Measurements from ENCODE around the gene STKLD1. TPM values are rescaled to one million over a fixed set of nuclear protein-coding genes. Genes with fewer than 3 reads are reported as not detected.

Gene STKLD1
- polyA plus RNA-seq, 2 of the 4 experiments (the other 2 are of a cell fraction): 1.1 to 1.2 TPM

DNA sequence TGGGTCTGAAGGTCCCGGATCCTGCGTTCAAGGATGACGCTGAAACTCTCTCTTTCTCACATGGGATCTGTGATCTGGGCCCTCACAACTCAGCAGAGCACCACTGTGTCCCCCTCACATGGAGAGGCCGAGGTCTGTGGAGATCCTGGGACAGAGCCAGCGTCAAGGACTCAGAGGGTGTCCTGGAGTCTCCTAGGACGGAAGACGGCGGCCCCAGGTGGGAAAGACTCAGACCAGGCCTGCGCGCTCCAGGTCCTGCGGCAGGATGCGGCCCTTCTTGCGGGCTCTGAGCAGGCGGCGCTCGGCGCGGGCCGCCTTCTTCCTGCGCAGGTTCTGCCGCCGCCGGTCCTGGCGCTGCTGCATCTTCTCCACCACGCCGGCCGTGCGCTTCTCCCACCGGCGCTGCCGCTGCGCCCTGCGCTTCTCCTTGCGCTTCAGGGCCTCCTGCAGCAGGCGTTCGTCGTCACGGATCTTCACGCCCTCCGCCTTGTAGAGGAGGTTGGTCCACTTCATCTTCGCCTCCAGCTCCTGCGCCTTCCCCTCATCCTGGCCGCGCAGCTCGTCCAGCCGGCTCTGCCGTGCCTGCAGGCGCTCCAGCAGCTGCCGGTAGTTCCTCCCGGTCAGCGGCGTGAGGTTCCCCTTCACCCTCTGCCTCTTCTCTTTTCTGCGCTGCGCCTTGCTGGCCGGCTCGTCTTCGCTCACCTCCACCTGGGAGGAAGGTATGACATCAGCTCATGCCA lies 44.4 kb upstream of the STKLD1 start:
- FAIRE-seq (no peak), DNase-seq (ENCODE audit: low read depth in 1 of 2, low spot score in 1 of 2) (no peak), ATAC-seq (no peak)
- POLR2A ChIA-PET: interaction anchor here (1.3 kb wide), 1 partner anchor 16 kb away, joined by 3 read pairs; the partner anchor contains the start of genes MED22 and RPL7A
- CTCF ChIA-PET: interaction anchor here (0.9 to 6.5 kb wide), 6 partner anchors 11 to 187 kb away, joined by 3 to 82 read pairs (median 7); no protein-coding TSS in a partner anchor
- Histone ChIP-seq H3K4me3 (no peak overlapping the region), H3K4me2 (no peak overlapping the region), H3K4me1 (peaks cover 16% of the 10 kb centered on the region), H3K9me3 (no peaks in the 10 kb centered on the region), H3K27ac (no peak overlapping the region)
- TF ChIP-seq POLR2A (IDR thresholded peaks at IDR 0.05; ENCODE audit: low read length) (no peak), HOXB5 (CRISPR knock-in tag; IDR thresholded peaks at IDR 0.05) (no peak), RAD21 (conservative IDR thresholded peaks at IDR 0.05 in 1 of 2, IDR thresholded peaks at IDR 0.05 in 1 of 2) (no peak), HOXA7 (CRISPR knock-in tag; IDR thresholded peaks at IDR 0.05) (no peak), BHLHE40 (IDR thresholded peaks at IDR 0.05; ENCODE audit: low read depth, low read length) (no peak), HOXB13 (CRISPR knock-in tag; IDR thresholded peaks at IDR 0.05; ENCODE audit: low read depth) (no peak), KDM5A (IDR thresholded peaks at IDR 0.05) (no peak), ESRRA (IDR thresholded peaks at IDR 0.05; ENCODE audit: borderline replicate concordance, low read length) (no peak), MAFK (IDR thresholded peaks at IDR 0.05; ENCODE audit: partially characterized antibody) (no peak), EHF (CRISPR knock-in tag; IDR thresholded peaks at IDR 0.05) (no peak), ZNF302 (CRISPR knock-in tag; IDR thresholded peaks at IDR 0.05) (no peak), JUNB (IDR thresholded peaks at IDR 0.05) (no peak), POLR2AphosphoS2 (conservative IDR thresholded peaks at IDR 0.05; ENCODE audit: low read length) (no peak), TP53 (CRISPR knock-in tag; IDR thresholded peaks at IDR 0.05) (no peak), CBX8 (IDR thresholded peaks at IDR 0.05) (no peak)
- TF ChIP-seq, protein P1, sequence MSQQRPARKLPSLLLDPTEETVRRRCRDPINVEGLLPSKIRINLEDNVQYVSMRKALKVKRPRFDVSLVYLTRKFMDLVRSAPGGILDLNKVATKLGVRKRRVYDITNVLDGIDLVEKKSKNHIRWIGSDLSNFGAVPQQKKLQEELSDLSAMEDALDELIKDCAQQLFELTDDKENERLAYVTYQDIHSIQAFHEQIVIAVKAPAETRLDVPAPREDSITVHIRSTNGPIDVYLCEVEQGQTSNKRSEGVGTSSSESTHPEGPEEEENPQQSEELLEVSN (IDR thresholded peaks at IDR 0.05; ENCODE audit: borderline replicate concordance, low read depth): no peak
- WGBS (ENCODE audit: missing lambda C conversion rate): 98% methylated on average over 55 of the region's 57 CpGs

DNA sequence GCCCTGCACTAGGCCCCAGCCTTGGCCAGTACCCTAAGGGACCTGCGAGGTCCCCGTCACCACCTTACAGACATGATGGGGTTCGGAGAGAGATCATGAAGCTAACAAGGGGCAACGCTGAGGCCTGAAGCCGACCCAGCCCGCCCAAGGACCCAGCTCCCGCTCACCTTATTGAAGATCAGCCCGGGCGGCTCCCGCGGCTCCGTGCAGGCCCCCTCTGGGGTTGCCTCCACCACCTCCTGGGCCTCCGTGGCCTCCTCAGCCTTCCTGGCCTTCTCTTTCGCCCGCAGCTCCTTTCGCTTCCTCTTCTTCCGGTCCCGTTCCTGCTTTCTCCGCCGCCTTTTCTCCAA lies 43.8 kb upstream of the STKLD1 start:
- ChIA-PET POLR2A (interaction anchor here (1.3 kb wide), 1 partner anchor 16 kb away, joined by 3 read pairs; the partner anchor contains the start of genes MED22 and RPL7A), CTCF (interaction anchor here (0.6 to 6.5 kb wide), 7 partner anchors 10 to 188 kb away, joined by 3 to 82 read pairs (median 7); no protein-coding TSS in a partner anchor)
- WGBS (ENCODE audit: missing lambda C conversion rate): 95% methylated on average over 18 of the region's 20 CpGs
- Histone ChIP-seq H3K27ac (no peak overlapping the region), H3K9me3 (no peaks in the 10 kb centered on the region), H3K4me3 (no peak overlapping the region), H3K4me2 (no peak overlapping the region), H3K4me1 (peaks cover 16% of the 10 kb centered on the region)
- ATAC-seq (no peak), FAIRE-seq (no peak), DNase-seq (ENCODE audit: low read depth in 1 of 2, low spot score in 1 of 2) (no peak)
- TF ChIP-seq JUNB (IDR thresholded peaks at IDR 0.05) (no peak), KDM5A (IDR thresholded peaks at IDR 0.05) (no peak), SREBF2 (IDR thresholded peaks at IDR 0.05) (no peak), ZSCAN20 (CRISPR knock-in tag; IDR thresholded peaks at IDR 0.05) (no peak)
- TF ChIP-seq, protein P2, sequence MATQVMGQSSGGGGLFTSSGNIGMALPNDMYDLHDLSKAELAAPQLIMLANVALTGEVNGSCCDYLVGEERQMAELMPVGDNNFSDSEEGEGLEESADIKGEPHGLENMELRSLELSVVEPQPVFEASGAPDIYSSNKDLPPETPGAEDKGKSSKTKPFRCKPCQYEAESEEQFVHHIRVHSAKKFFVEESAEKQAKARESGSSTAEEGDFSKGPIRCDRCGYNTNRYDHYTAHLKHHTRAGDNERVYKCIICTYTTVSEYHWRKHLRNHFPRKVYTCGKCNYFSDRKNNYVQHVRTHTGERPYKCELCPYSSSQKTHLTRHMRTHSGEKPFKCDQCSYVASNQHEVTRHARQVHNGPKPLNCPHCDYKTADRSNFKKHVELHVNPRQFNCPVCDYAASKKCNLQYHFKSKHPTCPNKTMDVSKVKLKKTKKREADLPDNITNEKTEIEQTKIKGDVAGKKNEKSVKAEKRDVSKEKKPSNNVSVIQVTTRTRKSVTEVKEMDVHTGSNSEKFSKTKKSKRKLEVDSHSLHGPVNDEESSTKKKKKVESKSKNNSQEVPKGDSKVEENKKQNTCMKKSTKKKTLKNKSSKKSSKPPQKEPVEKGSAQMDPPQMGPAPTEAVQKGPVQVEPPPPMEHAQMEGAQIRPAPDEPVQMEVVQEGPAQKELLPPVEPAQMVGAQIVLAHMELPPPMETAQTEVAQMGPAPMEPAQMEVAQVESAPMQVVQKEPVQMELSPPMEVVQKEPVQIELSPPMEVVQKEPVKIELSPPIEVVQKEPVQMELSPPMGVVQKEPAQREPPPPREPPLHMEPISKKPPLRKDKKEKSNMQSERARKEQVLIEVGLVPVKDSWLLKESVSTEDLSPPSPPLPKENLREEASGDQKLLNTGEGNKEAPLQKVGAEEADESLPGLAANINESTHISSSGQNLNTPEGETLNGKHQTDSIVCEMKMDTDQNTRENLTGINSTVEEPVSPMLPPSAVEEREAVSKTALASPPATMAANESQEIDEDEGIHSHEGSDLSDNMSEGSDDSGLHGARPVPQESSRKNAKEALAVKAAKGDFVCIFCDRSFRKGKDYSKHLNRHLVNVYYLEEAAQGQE (IDR thresholded peaks at IDR 0.05): no peak

DNA sequence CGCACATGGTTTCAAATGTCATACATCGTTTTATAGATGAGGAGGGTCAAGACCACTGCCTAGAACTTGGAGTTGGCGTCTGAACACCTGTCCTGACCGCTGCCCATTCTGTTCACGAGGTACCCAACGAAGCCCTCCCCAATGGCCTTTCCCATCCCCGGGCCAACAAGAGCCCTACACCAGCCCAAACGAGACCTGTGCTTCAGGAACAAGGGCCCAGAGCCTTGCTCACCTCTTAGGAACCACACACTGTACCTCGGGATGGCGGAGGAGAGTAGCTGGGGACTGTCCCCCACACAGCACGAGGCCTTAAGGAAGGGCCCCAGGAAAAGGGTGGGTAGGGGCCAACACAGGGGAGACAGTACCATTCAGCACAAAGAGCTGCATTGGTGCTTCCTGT lies 43.2 kb upstream of the STKLD1 start:
- TF ChIP-seq, protein P3, sequence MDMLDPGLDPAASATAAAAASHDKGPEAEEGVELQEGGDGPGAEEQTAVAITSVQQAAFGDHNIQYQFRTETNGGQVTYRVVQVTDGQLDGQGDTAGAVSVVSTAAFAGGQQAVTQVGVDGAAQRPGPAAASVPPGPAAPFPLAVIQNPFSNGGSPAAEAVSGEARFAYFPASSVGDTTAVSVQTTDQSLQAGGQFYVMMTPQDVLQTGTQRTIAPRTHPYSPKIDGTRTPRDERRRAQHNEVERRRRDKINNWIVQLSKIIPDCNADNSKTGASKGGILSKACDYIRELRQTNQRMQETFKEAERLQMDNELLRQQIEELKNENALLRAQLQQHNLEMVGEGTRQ (IDR thresholded peaks at IDR 0.05): no peak
- TF ChIP-seq CBX8 (IDR thresholded peaks at IDR 0.05) (no peak), TFCP2L1 (CRISPR knock-in tag; IDR thresholded peaks at IDR 0.05) (no peak), PHF8 (IDR thresholded peaks at IDR 0.05; ENCODE audit: borderline replicate concordance, low read depth) (no peak), FOXS1 (CRISPR knock-in tag; IDR thresholded peaks at IDR 0.05) (no peak), MYC (IDR thresholded peaks at IDR 0.05; ENCODE audit: borderline replicate concordance, low read length) (no peak), HEYL (CRISPR knock-in tag; IDR thresholded peaks at IDR 0.05) (no peak), ESRRA (IDR thresholded peaks at IDR 0.05; ENCODE audit: borderline replicate concordance, low read length) (no peak), RFX5 (IDR thresholded peaks at IDR 0.05) (no peak)
- TF ChIP-seq, protein P4, sequence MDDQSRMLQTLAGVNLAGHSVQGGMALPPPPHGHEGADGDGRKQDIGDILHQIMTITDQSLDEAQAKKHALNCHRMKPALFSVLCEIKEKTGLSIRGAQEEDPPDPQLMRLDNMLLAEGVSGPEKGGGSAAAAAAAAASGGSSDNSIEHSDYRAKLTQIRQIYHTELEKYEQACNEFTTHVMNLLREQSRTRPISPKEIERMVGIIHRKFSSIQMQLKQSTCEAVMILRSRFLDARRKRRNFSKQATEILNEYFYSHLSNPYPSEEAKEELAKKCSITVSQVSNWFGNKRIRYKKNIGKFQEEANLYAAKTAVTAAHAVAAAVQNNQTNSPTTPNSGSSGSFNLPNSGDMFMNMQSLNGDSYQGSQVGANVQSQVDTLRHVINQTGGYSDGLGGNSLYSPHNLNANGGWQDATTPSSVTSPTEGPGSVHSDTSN (IDR thresholded peaks at IDR 0.05): no peak
- H3K4me2 ChIP-seq: no peak overlapping the region
- POLR2A ChIA-PET: no interaction called here
- H3K4me1 ChIP-seq: peaks cover 16% of the 10 kb centered on the region
- H3K9me3 ChIP-seq: no peaks in the 10 kb centered on the region
- H3K27ac ChIP-seq: no peak overlapping the region
- WGBS (ENCODE audit: missing lambda C conversion rate): 92% methylated on average over 11 of the region's 11 CpGs
- DNase-seq (ENCODE audit: low read depth in 1 of 2, low spot score in 1 of 2): no peak
- CTCF ChIA-PET: interaction anchor here (0.6 to 6.5 kb wide), 5 partner anchors 9 to 152 kb away, joined by 3 to 82 read pairs (median 7); no protein-coding TSS in a partner anchor
- FAIRE-seq: no peak
- ATAC-seq: no peak
- H3K4me3 ChIP-seq: no peak overlapping the region

All from A549 (cell line).